Keratinocyte (primary cell): ENCODE data around the gene DCUN1D2. TPM values are rescaled to one million over a fixed set of nuclear protein-coding genes. Genes with fewer than 3 reads are reported as not detected.

Experiments
- DNase-seq: peaks from one replicate; pipeline ENCODE4 v3.0.0-alpha.2; 2011; ENCODE audit warnings: low read depth, missing footprints, low spot score
- FAIRE-seq: peaks from 2 replicates; lab custom pipeline; 2011; peaks lifted over from hg19 to GRCh38; lab: Jason Lieb, UNC
- H2AFZ ChIP-seq: 2 replicates; pipeline ENCODE4 v1.6.0; 2012; ENCODE audit warnings: low read length, control low read depth, inconsistent platforms; ENCODE audit not compliant: control insufficient read depth
- H3K27ac ChIP-seq: 2 replicates; pipeline ENCODE4 v1.5.1; 2011; ENCODE audit warnings: low read length; ENCODE audit not compliant: control insufficient read depth, insufficient read depth
- H3K27me3 ChIP-seq: 3 replicates; pipeline ENCODE4 v1.6.0; 2011; ENCODE audit warnings: low read length; ENCODE audit not compliant: control insufficient read depth, insufficient read depth; ENCODE audit errors: extremely low read depth
- H3K36me3 ChIP-seq, 2 experiments: 2 replicates in 1 of 2; 3 replicates in 1 of 2; pipeline ENCODE4 v1.5.1; 2011; ENCODE audit warnings: low read length in 2 of 2, mild to moderate bottlenecking in 1 of 2; ENCODE audit not compliant: control insufficient read depth in 2 of 2, insufficient read depth in 2 of 2; ENCODE audit errors: extremely low read depth in 1 of 2
- H3K4me1 ChIP-seq: 3 replicates; pipeline ENCODE4 v1.5.1; 2011; ENCODE audit warnings: low read length; ENCODE audit not compliant: control insufficient read depth, insufficient read depth; ENCODE audit errors: extremely low read depth
- H3K4me2 ChIP-seq: 3 replicates; pipeline ENCODE4 v1.6.0; 2011; ENCODE audit warnings: low read depth, low read length; ENCODE audit not compliant: control insufficient read depth, insufficient read depth; ENCODE audit errors: extremely low read depth
- H3K4me3 ChIP-seq, 3 experiments: fragments of 200-600 bp in 1 of 3; sonication (generic) in 1 of 3; 2 replicates in 2 of 3; 3 replicates in 1 of 3; pipeline ENCODE4 v1.5.1; 2011 to 2016; ENCODE audit warnings: low read length in 3 of 3, mild to moderate bottlenecking in 3 of 3, control low read depth in 2 of 3, inconsistent platforms in 1 of 3, low read depth in 1 of 3, mixed read lengths in 1 of 3, mixed run types in 1 of 3, moderate library complexity in 1 of 3; ENCODE audit not compliant: control insufficient read depth in 2 of 3, insufficient read depth in 2 of 3; ENCODE audit errors: extremely low read depth in 1 of 3
- H3K79me2 ChIP-seq: 2 replicates; pipeline ENCODE4 v1.6.0; 2012; ENCODE audit warnings: low read length; ENCODE audit not compliant: control insufficient read depth, insufficient read depth
- H3K9ac ChIP-seq: 3 replicates; pipeline ENCODE4 v1.6.0; 2011; ENCODE audit warnings: low read length; ENCODE audit not compliant: control insufficient read depth, insufficient read depth; ENCODE audit errors: extremely low read depth
- H3K9me1 ChIP-seq: 3 replicates; pipeline ENCODE4 v1.6.0; 2011; ENCODE audit warnings: low read length; ENCODE audit not compliant: control insufficient read depth, insufficient read depth; ENCODE audit errors: extremely low read depth
- H3K9me3 ChIP-seq: 2 replicates; pipeline ENCODE4 v1.5.1; 2012; ENCODE audit warnings: low read depth, low read length; ENCODE audit not compliant: control insufficient read depth
- H4K20me1 ChIP-seq: 3 replicates; pipeline ENCODE4 v1.6.0; 2011; ENCODE audit warnings: low read length; ENCODE audit not compliant: control insufficient read depth, insufficient read depth; ENCODE audit errors: extremely low read depth
- CTCF ChIP-seq, 3 experiments: IDR thresholded peaks in 1 of 3; conservative IDR thresholded peaks in 1 of 3; optimal IDR thresholded peaks in 1 of 3; 2 replicates in 2 of 3; 3 replicates in 1 of 3; pipeline versions ENCODE3 to v1.5.1; 2011; ENCODE audit warnings: low read length in 3 of 3, mild to moderate bottlenecking in 3 of 3, moderate library complexity in 2 of 3, control low read depth in 1 of 3, inconsistent platforms in 1 of 3; ENCODE audit not compliant: insufficient read depth in 2 of 3; ENCODE audit errors: extremely low read depth in 1 of 3
- EZH2 ChIP-seq: IDR thresholded peaks from one replicate; pipeline ENCODE4 v1.6.1; 2012; ENCODE audit warnings: inconsistent platforms, mild to moderate bottlenecking, low read length, moderate library complexity
- dilution Hi-C: fragments of 300-500 bp; cut with MboI; formaldehyde crosslinking; loops from one replicate; pipeline ENCODE4 v1.7.0; 2020; ENCODE audit warnings: low sequenced_read_pairs; ENCODE audit not compliant: extremely low pct_ligation_motif_present
- polyA plus RNA-seq, 5 experiments: library from polyadenylated mRNA; depleted of rRNA in 3 of 5; stranded (reverse) in 3 of 5; stranded (forward) in 1 of 5; unstranded in 1 of 5; fragments of >200 nt; gene quantifications; 1 replicate in 1 of 5; 2 replicates in 3 of 5; 3 replicates in 1 of 5; pipeline versions ENCODE4 v1.2.1 to v1.2.3, GENCODE V29; 2011 to 2012; ENCODE audit warnings: missing spikeins in 2 of 5, low read depth in 1 of 5, low replicate concordance in 1 of 5

DCUN1D2 gene
- polyA plus RNA-seq, 1 donor (not counting 4 experiments of a cell fraction or from before 2014, with no cell fraction given) = 9.1 TPM

GRCh38 chr13:113539176-113539575, 48.7 kb upstream of the DCUN1D2 start:
- no peak overlapping the region for H3K4me3 ChIP-seq
- DNase-seq (no peak), FAIRE-seq (no peak)
- H4K20me1 ChIP-seq = peaks cover 4% of the 10 kb centered on the region
- H3K9ac ChIP-seq = no peak overlapping the region
- peaks cover 5% of the 10 kb centered on the region for H3K4me1 ChIP-seq
- H3K4me2 ChIP-seq = no peak overlapping the region
- H3K9me3 ChIP-seq = no peaks in the 10 kb centered on the region
- H2AFZ ChIP-seq = no peak overlapping the region
- no peaks in the 10 kb centered on the region for H3K27me3 ChIP-seq
- TF ChIP-seq CTCF (optimal IDR thresholded peaks at IDR 0.05 in 1 of 3, IDR thresholded peaks at IDR 0.05 in 1 of 3, conservative IDR thresholded peaks at IDR 0.05 in 1 of 3; ENCODE audit: extremely low read depth in 1 of 3, insufficient read depth in 2 of 3, low read length in 3 of 3) (no peak), EZH2 (no peak)
- H3K27ac ChIP-seq = no peak overlapping the region
- peaks cover 8 to 19% of the 10 kb centered on the region in 2 experiments for H3K36me3 ChIP-seq
- dilution Hi-C loops = no loop called here
- peaks cover 23% of the 10 kb centered on the region for H3K79me2 ChIP-seq
- H3K9me1 ChIP-seq = no peaks in the 10 kb centered on the region

GRCh38 chr13:113538689-113539058, 48.2 kb upstream of the DCUN1D2 start:
- peaks cover 19% of the 10 kb centered on the region for H3K79me2 ChIP-seq
- H2AFZ ChIP-seq = no peak overlapping the region
- peaks cover 8 to 19% of the 10 kb centered on the region in 2 experiments for H3K36me3 ChIP-seq
- no peak overlapping the region for H3K4me2 ChIP-seq
- H3K9ac ChIP-seq = no peak overlapping the region
- H3K4me1 ChIP-seq = peaks cover 8% of the 10 kb centered on the region
- no peak overlapping the region for H3K27ac ChIP-seq
- H3K9me1 ChIP-seq = no peaks in the 10 kb centered on the region
- no peak for FAIRE-seq
- no peaks in the 10 kb centered on the region for H3K27me3 ChIP-seq
- dilution Hi-C loops = no loop called here
- H4K20me1 ChIP-seq = peaks cover 4% of the 10 kb centered on the region
- no peak for TF ChIP-seq EZH2
- no peak for TF ChIP-seq CTCF (optimal IDR thresholded peaks at IDR 0.05 in 1 of 3, IDR thresholded peaks at IDR 0.05 in 1 of 3, conservative IDR thresholded peaks at IDR 0.05 in 1 of 3; ENCODE audit: extremely low read depth in 1 of 3, insufficient read depth in 2 of 3, low read length in 3 of 3)
- H3K9me3 ChIP-seq = no peaks in the 10 kb centered on the region
- DNase-seq = no peak
- no peak overlapping the region for H3K4me3 ChIP-seq
